Activated CD8-positive, alpha-beta memory T cell treated with anti-CD3 and anti-CD28 coated beads for 1 hour (primary cell): ENCODE measurements around the gene GPR108.

Experiments used
- DNase-seq, 2 donors: peaks; one replicate each; pipeline ENCODE4 v3.0.0-alpha.2; 2020; ENCODE audit warnings: low read depth in 1 of 2; ENCODE audit errors: extremely low read depth in 1 of 2

GPR108 gene

DNA sequence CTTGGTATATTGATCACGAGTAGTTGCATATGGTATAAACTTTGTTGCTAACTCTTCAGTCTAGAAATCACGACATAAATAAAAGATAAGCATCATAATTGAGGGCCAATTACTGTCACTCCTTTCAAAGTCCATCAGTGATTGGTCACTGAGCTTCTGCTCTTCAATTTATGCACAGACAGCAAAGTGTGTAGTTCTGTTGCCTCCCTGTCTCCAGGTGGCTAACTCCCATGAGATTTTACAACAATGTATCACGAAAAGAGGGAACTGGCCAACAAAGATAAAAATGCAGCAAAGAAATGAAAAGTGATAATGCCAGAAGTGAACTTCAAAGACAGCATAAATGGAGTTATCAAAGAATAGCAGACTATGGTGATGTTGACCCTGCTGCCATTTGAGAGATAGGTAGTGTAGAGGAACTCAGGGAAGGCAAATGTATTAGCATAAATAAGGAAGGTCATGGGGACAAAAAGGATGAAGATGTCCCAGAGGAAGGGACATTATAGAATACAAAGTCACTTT, 54.7 kb downstream of the GPR108 start:
- no peak for DNase-seq

GRCh38 chr19:6680141-6680540, 57.2 kb downstream of the GPR108 start:
- DNase-seq = no peak
